Inflammatory macrophage treated with lipopolysaccharide for 1 hour (primary cell): ENCODE measurements around the gene TAS2R40.
"Not testable (repeated sequence)": the region's sequence is repeated elsewhere in the genome, so short reads cannot be mapped to it uniquely, and the experiment has no call there.

Experiments
- DNase-seq, 2 donors: peaks; one replicate each; pipeline ENCODE4 v3.0.0-alpha.2; 2020 to 2022

TAS2R40 gene

DNA sequence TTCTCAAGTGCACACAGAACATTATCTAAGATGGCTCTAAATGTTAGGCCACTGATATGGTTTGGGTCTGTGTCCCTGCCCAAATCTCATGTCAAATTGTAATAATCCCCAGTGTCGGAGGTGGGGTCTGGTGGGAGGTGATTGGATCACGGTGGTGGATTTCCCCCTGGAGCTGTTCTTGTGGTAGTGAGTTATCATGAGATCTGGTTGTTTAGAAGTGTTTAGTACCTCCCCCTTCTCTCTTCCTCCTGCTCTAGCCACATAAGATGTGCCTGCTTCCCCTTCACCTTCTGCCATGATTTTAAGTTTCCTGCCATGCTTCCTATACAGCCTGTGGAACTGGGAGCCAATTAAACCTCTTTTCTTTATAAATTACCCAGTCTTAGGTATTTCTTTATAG is 30.2 kb downstream of the TAS2R40 start:
- no peak for DNase-seq

GRCh38 chr7:143255564-143255963 is 33.7 kb downstream of the TAS2R40 start:
- DNase-seq, result no peak

GRCh38 chr7:143256325-143256724 is 34.5 kb downstream of the TAS2R40 start:
- DNase-seq, result no peak

- no peak for DNase-seq
Observed at GRCh38 chr7:143256932-143257331, 35.1 kb downstream of the TAS2R40 start.

- no peak for DNase-seq
Observed at GRCh38 chr7:143257501-143257900, 35.7 kb downstream of the TAS2R40 start.

- no peak for DNase-seq
Observed at GRCh38 chr7:143258831-143259230, 37.0 kb downstream of the TAS2R40 start.

DNA sequence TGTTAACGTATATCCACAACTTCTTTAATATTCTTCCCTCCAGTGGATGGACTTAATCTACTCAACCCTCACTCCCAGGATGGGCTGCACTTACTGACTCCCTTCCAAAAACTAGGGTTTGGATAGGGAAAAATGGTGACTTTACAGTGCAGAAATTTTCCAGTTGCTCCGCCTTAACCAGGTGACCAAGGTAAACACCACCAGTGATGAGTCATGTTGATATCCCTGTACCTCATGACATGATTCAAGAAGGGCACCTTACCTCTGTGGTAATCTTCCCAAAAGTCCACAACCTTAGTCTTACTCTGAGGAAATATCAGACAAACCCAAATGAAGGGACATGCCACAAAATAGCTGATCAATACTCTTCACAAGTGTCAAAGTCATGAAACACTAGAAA is 37.9 kb downstream of the TAS2R40 start:
- no peak for DNase-seq

GRCh38 chr7:143261901-143262300 is 40.1 kb downstream of the TAS2R40 start:
- DNase-seq, result no peak

DNA sequence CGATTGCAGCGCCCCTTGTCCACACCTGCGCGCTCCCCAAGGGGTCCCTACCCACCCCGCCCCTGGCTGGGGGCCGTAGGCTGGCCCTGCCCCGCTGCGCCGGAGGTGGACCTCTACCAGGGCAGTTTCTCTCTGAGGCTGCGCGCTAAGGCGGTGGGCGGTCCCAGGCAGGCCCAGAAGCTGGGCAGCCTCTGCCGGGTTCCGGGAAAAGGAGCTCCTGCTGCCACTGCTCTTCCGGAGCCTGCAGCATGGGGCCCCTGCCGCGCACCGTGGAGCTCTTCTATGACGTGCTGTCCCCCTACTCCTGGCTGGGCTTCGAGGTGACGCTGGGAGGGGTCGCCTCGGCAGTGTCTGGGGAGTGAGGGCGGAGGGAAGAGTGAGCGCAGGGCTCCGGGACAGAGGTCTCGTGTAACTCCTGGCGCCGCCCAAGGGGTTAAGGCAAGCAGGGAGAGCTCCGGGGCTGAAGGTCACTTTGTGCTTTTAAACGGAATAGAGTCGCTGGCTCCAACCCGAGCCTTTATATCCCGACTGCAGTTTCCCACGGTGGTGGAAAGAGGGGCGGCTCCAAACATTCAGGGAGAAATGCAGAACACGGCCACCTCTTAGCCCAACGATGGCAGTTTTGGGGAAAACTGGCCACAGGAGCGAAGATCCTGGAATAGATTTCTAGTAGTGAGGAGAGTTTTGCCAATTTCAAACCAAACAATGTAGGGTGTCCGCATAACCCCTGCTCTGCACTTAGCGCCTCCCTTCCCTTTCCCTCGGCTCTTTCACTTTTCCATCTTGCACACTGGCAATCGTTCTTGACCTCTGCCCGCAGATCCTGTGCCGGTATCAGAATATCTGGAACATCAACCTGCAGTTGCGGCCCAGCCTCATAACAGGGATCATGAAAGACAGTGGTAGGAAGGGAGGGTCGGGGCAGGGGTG is 41.7 kb downstream of the TAS2R40 start, which contains the start of gene GSTK1:
TSS of gene GSTK1 (plus strand) at position 176 of the 930 bp plus-strand sequence. CDS start at position 249, 73 bp downstream.
- DNase-seq, result peak; percentile 69 to 71

- not testable (repeated sequence) for DNase-seq
Observed at GRCh38 chr7:143264196-143264568, 42.3 kb downstream of the TAS2R40 start.

GRCh38 chr7:143265017-143265693 is 43.3 kb downstream of the TAS2R40 start:
- DNase-seq, result no peak

DNA sequence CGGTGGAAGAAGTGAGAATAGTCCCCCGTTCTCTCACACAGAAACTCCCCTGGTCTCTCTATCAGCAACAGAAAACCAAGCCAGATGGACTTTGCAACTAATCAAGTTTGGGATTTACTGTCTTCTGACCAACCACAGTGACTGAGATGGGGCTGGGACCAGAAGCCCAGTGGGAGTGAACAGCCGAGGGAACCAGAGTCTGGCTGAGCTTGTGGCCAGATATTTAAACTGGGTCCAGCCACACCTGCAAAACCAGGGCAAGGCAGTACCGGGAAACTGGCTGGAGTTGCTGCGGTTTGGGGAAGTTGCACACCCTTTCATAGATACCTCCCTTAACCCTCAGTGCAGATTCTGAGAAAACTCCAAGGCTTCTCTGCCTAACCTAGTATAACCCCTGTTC is 47.4 kb downstream of the TAS2R40 start:
- no peak for DNase-seq

DNA sequence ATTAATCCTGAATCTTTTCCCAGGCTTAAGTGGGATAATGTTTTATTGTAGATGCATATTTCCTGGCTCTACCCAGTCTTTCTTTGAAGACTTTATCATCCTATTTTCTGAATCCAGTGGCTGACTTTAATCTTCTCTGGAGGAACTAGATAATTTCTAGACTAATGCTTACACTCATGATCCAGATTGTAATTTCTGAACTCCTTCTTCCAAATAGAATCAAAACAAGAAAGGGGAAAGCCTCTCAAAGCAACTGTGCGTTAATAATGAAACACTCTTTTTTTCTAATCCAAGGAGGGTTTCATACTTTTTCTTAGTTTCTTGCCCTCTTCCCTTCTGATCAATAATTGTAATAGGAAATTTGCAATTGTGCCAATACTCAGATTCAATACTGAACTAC is 49.4 kb downstream of the TAS2R40 start:
- DNase-seq, result no peak
